GM19372 (cell line): ENCODE measurements around the gene GAS7.
A peak's percentile ranks its signal among the peaks of the same experiment; 100 is the strongest.

Source experiments
- ATAC-seq: cut with Tn5 transposase; IDR thresholded peaks from one replicate; pipeline ENCODE4 v1.9.1; 2021; ENCODE audit warnings: mild to moderate bottlenecking, low read depth, moderate library complexity; ENCODE audit not compliant: unreplicated experiment

GAS7 gene

GRCh38 chr17:10201680-10202079, 3.3 kb upstream of the GAS7 start:
- ATAC-seq = no peak

DNA sequence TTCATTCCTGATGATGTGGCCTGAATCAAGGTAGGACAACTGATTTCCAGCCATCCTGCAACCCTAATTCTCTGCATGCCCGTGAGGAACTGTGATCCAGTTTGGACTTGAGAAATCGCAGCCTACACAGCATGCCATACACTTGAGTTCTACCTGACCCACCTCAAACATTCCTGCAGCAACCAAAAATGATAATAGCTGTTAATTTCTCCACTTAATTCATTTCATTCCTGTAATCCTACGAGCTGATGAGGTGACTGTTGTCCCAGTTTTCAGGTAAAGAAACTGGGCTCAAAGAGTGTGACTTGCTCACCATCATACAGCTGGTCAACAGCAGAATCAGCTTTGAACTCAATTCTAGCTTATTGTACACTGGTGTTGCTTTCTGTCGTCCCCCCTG, 2.2 kb upstream of the GAS7 start:
- no peak for ATAC-seq

GRCh38 chr17:10200016-10200415, 1.6 kb upstream of the GAS7 start:
- no peak for ATAC-seq

DNA sequence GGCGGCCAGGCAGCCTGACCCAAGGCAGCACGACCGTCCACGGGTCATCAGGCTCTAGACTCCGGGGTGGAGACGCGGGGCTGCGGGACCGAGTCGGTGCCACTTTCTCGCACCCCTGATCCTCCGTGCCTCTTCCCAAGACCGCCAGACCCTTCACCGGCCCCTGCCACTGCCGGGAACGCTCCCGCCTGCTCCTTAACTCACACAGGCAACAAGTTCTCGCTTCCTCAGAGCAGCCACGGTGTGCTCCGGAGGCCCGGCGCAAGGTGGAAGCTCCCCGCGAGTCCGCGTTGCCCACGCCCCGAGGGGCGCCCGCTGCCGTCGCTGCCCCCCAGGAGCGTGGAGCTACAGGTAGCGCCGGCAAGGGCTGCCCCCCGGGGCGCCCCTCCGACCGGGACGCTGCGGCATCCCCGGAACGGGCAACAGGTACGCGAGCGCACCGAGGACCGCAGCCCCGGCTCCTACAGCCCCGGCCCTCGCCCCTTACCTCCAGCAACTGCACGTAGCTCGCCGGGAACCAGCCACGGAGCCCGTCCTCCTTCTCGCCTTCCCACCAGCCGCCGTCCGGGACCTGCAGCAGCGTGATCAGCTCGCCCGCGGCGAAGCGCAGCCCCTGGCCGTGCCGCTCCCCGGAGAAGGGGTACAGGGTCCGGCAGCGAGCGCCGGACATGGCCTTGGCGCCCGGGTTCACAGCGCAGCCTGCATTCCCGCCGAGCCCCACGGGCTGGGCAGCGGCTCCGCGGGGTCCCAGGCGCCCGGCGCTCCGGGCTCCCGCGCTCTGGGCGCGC, 491 bp downstream of the GAS7 start:
- peak; percentile 33 for ATAC-seq

- ATAC-seq = no peak
Measured at GRCh38 chr17:10197362-10197720, 1.1 kb downstream of the GAS7 start.

- ATAC-seq = no peak
Measured at GRCh38 chr17:10196941-10197340, 1.5 kb downstream of the GAS7 start.

GRCh38 chr17:10196384-10196895, 2.0 kb downstream of the GAS7 start:
- ATAC-seq = no peak

GRCh38 chr17:10195090-10195805, 3.2 kb downstream of the GAS7 start:
- no peak for ATAC-seq

DNA sequence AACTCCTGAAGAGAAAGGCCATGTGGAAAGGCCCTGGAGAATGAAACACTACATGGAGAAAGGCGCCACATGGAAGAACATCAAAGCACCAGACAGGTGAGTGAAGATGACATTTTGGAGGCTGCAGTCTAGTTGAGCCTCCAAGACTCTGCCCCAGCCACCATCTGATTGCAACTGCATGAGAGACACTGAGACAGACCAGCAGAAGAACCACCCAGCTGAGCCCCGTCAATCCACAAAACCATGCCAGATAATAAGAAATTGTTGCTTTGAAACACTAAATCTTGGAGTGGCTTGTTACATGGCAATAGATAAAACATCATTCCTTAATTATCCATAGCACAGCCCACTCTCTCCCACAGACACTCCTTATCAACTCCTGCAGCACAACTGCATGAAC, 4.8 kb downstream of the GAS7 start:
- no peak for ATAC-seq

GRCh38 chr17:10192972-10193371, 5.4 kb downstream of the GAS7 start:
- ATAC-seq = no peak

DNA sequence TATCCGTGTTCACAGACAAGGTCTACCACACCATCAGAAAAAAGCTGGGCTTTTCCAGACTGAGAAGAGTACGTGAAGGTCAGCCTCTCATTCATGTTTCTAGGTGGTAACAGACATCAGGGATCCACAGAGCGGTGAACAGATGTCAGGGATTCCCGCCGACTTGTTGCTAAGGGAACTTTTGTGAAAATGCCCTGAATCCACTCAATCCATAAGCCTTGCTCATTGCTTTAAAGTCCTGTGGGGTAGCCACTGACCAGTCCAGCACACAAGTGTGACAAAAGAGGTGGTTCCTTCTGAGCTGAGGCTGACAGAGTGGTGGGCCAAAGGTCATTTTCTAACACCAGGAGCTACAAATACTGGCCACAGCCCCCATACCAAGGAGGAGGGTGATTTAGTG, 5.9 kb downstream of the GAS7 start:
- no peak for ATAC-seq

DNA sequence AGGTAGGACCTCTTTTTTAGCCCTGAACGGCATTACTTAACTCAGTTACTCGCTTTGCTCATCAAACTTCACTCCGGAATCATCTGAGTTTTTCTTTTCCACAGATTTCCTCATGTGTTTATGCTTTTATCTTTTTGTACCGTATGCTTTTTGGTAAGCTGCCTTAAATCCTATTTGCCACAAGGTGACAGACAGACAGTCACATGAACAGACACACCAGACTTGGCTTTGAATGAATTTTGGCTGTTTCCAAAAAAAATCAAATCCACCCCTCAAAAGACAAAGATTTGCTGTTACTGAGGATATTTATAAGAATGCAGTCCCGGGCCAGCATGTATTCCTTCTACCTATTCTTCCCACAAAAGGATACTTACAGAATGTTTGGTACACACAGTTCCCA, 10.9 kb downstream of the GAS7 start:
- no peak for ATAC-seq

DNA sequence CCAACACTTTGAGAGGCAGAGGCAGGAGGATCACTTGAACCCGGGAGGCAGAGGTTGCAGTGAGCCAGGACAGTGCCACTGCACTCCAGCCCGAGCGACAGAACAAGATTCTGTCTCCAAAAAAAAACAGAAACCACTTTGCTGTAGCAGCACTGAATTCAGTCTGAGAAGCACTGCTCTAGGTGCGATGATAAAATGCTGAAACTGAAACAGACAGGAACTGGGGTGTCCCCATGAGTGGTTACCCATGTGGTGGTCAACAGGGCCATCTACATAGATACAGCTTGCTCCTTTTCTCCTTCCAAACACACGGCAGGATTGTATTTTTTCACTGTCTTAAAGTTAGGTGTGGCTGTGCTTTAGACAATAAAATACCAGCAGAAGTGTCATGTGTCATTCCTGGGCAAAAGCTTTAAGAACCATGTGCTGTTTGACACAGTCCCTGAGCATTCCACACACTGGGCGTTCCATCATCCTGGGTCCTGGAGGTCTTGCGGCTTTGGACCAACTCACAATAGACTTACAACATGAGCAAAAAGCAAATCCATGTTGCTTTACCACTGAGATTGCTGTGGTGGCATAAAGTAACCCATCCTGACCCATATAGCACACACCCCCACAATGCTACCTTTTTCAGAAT, 11.5 kb downstream of the GAS7 start:
- no peak for ATAC-seq

- no peak for ATAC-seq
Measured at GRCh38 chr17:10183931-10184930, 14.2 kb downstream of the GAS7 start.

DNA sequence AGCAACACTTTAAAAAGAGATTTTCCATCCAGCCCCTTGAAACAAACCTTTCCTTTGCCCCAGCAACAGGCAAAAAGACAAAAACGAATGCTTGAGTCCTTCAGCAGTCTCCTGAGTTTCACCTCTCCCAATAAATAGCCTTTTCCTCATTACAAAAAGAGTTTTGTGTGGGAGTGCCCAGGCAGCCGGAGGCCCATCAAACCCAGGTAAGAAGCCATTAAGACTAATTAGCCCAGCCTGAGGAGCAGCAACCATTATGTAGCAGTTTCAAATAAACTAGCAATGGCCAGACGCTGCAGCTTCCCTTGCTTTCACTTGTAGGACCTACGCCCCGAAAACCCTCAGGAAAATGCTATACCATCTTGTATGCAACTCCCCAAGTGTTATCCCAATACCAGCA, 15.6 kb downstream of the GAS7 start:
- no peak for ATAC-seq

GRCh38 chr17:10178506-10178991, 19.9 kb downstream of the GAS7 start:
- no peak for ATAC-seq

GRCh38 chr17:10177913-10178505, 20.4 kb downstream of the GAS7 start:
- no peak for ATAC-seq

DNA sequence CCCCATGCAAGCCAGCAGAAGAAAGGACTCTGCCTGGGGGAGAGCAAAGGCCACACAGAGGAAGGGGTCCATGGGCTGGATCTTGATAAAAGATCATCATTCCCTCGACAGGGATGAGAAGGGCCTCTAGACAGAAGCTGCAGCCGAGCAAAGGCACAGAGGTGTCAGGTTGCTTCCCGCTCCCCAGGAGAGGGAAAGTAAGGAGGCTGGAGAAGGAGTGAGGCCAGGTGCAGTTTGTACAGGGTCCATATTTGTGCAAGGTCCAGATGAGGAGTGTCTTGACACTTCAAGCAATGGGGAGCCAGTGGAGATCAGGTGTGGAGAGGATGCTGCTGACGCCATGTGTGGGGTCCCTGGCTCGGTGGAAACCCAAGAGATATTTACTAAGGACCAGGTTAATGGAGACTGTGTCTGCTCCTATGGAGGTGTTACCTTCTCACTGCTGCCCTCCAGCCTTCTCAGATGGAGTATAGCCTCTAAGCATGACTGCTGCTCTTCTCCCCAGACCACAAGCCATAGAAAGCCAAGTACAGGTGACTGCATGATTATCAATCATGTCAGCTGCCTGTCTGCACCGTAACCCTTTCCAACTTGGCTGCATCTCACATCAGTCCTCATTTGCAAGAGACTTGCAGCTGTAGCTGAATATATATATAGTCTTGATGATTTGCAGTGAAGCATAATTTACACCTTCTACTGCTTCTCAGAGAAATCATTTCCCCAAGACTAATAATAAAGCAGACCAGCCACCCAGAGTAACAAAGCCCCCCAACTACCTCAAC, 21.1 kb downstream of the GAS7 start:
- no peak for ATAC-seq

GRCh38 chr17:10173913-10174312, 24.5 kb downstream of the GAS7 start:
- ATAC-seq = no peak
